CD4-positive, alpha-beta T cell (primary cell): ENCODE measurements around the gene NTN5. TPM values are rescaled to one million over a fixed set of nuclear protein-coding genes. Genes with fewer than 3 reads are reported as not detected.
A peak's percentile ranks its signal among the peaks of the same experiment; 100 is the strongest.
"Not testable (repeated sequence)": the region's sequence is repeated elsewhere in the genome, so short reads cannot be mapped to it uniquely, and the experiment has no call there.

Experiments used
- ATAC-seq: fragments of 200-7000 bp; cut with Tn5 transposase; one replicate; pipeline ENCODE4 v1.10.0; 2022; ENCODE audit warnings: mild to moderate bottlenecking; ENCODE audit not compliant: poor library complexity
- CTCF ChIA-PET: fragments of 350-600 bp; sonication (Branson Sonifier 250); formaldehyde crosslinking; loops from one replicate; lab custom pipeline; 2021; ENCODE audit warnings: antibody characterized with exemption, inconsistent platforms; lab: Charles Lee
- POLR2A ChIA-PET: fragments of 350-600 bp; sonication (Branson Sonifier 250); formaldehyde crosslinking; loops from one replicate; lab custom pipeline; 2021; ENCODE audit warnings: antibody characterized with exemption, inconsistent platforms; lab: Charles Lee
- DNase-seq, 14 experiments: peaks; one replicate each; pipeline ENCODE4 v3.0.0-alpha.2; 2013 to 2020; ENCODE audit warnings: mixed read lengths in 2 of 14
- H3K27ac ChIP-seq, 2 donors: one replicate each; pipeline versions ENCODE4 v1.5.1 to v1.7.0; 2013; ENCODE audit warnings: low read length in 2 of 2, low read depth in 1 of 2, mild to moderate bottlenecking in 1 of 2
- H3K27me3 ChIP-seq, 2 experiments: 1 replicate in 1 of 2; 2 replicates in 1 of 2; pipeline versions ENCODE4 v1.6.1 to v1.7.0; 2013; ENCODE audit warnings: low read length in 2 of 2, control low read depth in 1 of 2, mild to moderate bottlenecking in 1 of 2, moderate library complexity in 1 of 2; ENCODE audit not compliant: insufficient read depth in 2 of 2, control insufficient read depth in 1 of 2
- H3K36me3 ChIP-seq: one replicate; pipeline ENCODE4 v1.6.1; 2013; ENCODE audit warnings: low read length, control low read depth; ENCODE audit not compliant: insufficient read depth
- H3K4me1 ChIP-seq: one replicate; pipeline ENCODE4 v1.6.1; 2013; ENCODE audit warnings: low read length, control low read depth; ENCODE audit not compliant: insufficient read depth
- H3K4me3 ChIP-seq: one replicate; pipeline ENCODE4 v1.5.1; 2013; ENCODE audit warnings: mild to moderate bottlenecking, low read length, moderate library complexity
- H3K9me3 ChIP-seq, 2 experiments: 1 replicate in 1 of 2; 2 replicates in 1 of 2; pipeline versions ENCODE4 v1.6.1 to v1.7.0; 2013; ENCODE audit warnings: low read length in 2 of 2, mild to moderate bottlenecking in 2 of 2, control low read depth in 1 of 2, moderate library complexity in 1 of 2; ENCODE audit not compliant: control insufficient read depth in 1 of 2, insufficient read depth in 1 of 2
- H3K27ac Mint-ChIP-seq: one replicate; pipeline ENCODE4 v1.8.0; 2020; ENCODE audit warnings: mixed read lengths
- H3K27me3 Mint-ChIP-seq: one replicate; pipeline ENCODE4 v1.8.0; 2021; ENCODE audit warnings: mixed read lengths
- H3K36me3 Mint-ChIP-seq: one replicate; pipeline ENCODE4 v1.8.0; 2021; ENCODE audit warnings: low read depth, mixed read lengths
- H3K4me1 Mint-ChIP-seq: one replicate; pipeline ENCODE4 v1.8.0; 2021; ENCODE audit warnings: low read depth, mixed read lengths
- H3K4me3 Mint-ChIP-seq: one replicate; pipeline ENCODE4 v1.8.0; 2020; ENCODE audit warnings: mild to moderate bottlenecking, mixed read lengths
- H3K9me3 Mint-ChIP-seq: one replicate; pipeline ENCODE4 v1.8.0; 2020; ENCODE audit warnings: mixed read lengths
- CTCF ChIP-seq: fragments of 200-600 bp; IDR thresholded peaks from one replicate; pipeline ENCODE4 v1.8.0; 2022; ENCODE audit warnings: antibody characterized with exemption, mild to moderate bottlenecking
- intact Hi-C, 2 experiments: fragments of 100-400 bp; cut with DNase I in 1 of 2; cut with micrococcal nuclease in 1 of 2; formaldehyde crosslinking; loops; one replicate each; pipeline versions ENCODE4 v1.15.1 to v1.9.0; 2023 to 2025; cut with DNase I, micrococcal nuclease
- total RNA-seq, 174 experiments: library from RNA in 2 of 174; stranded (reverse) in 2 of 174; gene quantifications; one replicate each; pipeline ENCODE4 v1.2.3 and lab custom pipeline; 2021 to 2026

NTN5 gene
- total RNA-seq, 2 experiments from 2014 or later, result 2.7 to 3.0 TPM

GRCh38 chr19:48696353-48697010, 23.7 kb upstream of the NTN5 start:
- DNase-seq (peak in 4 of 14 experiments; percentile 8 to 37 (median 26)), ATAC-seq (peak; percentile 69)
- H3K4me1 Mint-ChIP-seq, result peaks cover 9% of the 10 kb centered on the region
- H3K27me3 Mint-ChIP-seq, result peaks cover 16% of the 10 kb centered on the region
- Histone ChIP-seq H3K27me3 (peaks cover 12 to 18% of the 10 kb centered on the region in 2 experiments), H3K4me3 (peak overlapping the region; percentile 15), H3K9me3 (no peaks in the 10 kb centered on the region), H3K36me3 (no peaks in the 10 kb centered on the region), H3K4me1 (peaks cover 10% of the 10 kb centered on the region), H3K27ac (no peak overlapping the region)
- intact Hi-C loops, result no loop called here
- ChIA-PET POLR2A (interaction anchor here (1.2 to 1.3 kb wide), 2 partner anchors 18 to 42 kb away, joined by 3 to 6 read pairs; no protein-coding TSS in a partner anchor), CTCF (no interaction called here)
- no peak overlapping the region for H3K27ac Mint-ChIP-seq
- no peak for TF ChIP-seq CTCF
- peaks cover 5% of the 10 kb centered on the region for H3K36me3 Mint-ChIP-seq
- no peaks in the 10 kb centered on the region for H3K9me3 Mint-ChIP-seq
- peak overlapping the region; percentile 3 for H3K4me3 Mint-ChIP-seq

- ATAC-seq, result no peak
- no peak for TF ChIP-seq CTCF
- no peak within 1 kb of the TSS for H3K27ac Mint-ChIP-seq
- intact Hi-C loops, result no loop called here
- Histone ChIP-seq H3K4me3 (peak within 1 kb of the TSS; percentile 15), H3K9me3 (no peaks in the 10 kb centered on the region), H3K4me1 (peaks cover 10% of the 10 kb centered on the region), H3K27ac (no peak within 1 kb of the TSS), H3K27me3 (peaks cover 12 to 18% of the 10 kb centered on the region in 2 experiments), H3K36me3 (no peaks in the 10 kb centered on the region)
- DNase-seq, result no peak
- H3K9me3 Mint-ChIP-seq, result no peaks in the 10 kb centered on the region
- peaks cover 9% of the 10 kb centered on the region for H3K4me1 Mint-ChIP-seq
- POLR2A ChIA-PET, result interaction anchor here (1.2 to 1.3 kb wide), 2 partner anchors 18 to 43 kb away, joined by 3 to 6 read pairs; no protein-coding TSS in a partner anchor
- CTCF ChIA-PET, result no interaction called here
- peaks cover 16% of the 10 kb centered on the region for H3K27me3 Mint-ChIP-seq
- peak within 1 kb of the TSS; percentile 3 for H3K4me3 Mint-ChIP-seq
- peaks cover 4% of the 10 kb centered on the region for H3K36me3 Mint-ChIP-seq
Observed at GRCh38 chr19:48695743-48696352, 23.0 kb upstream of the NTN5 start, which contains the start of gene FUT2. FUT2 (plus strand) TSS chr19:48695971; CDS start chr19:48702957, 6,986 bp downstream.

- H3K36me3 Mint-ChIP-seq, H3K4me1 Mint-ChIP-seq, ATAC-seq, H3K36me3 ChIP-seq, H3K9me3 ChIP-seq, H3K27ac Mint-ChIP-seq, POLR2A ChIA-PET, H3K27ac ChIP-seq, intact Hi-C loops, DNase-seq, H3K4me3 Mint-ChIP-seq, H3K4me3 ChIP-seq, H3K9me3 Mint-ChIP-seq: not testable (repeated sequence)
- Histone ChIP-seq H3K27me3 (peaks cover 10 to 18% of the 10 kb centered on the region in 2 experiments), H3K4me1 (peaks cover 10% of the 10 kb centered on the region)
- CTCF ChIA-PET, result interaction anchor here (0.6 kb wide), 1 partner anchor 191 kb away, joined by 3 read pairs; no protein-coding TSS in a partner anchor
- peaks cover 11% of the 10 kb centered on the region for H3K27me3 Mint-ChIP-seq
Observed at GRCh38 chr19:48693629-48694028, 20.8 kb upstream of the NTN5 start.
